Osteoblast (primary cell): ENCODE data around the gene OR52A5. TPM values are rescaled to one million over a fixed set of nuclear protein-coding genes. Genes with fewer than 3 reads are reported as not detected.

Source experiments
- DNase-seq: peaks from one replicate; pipeline ENCODE4 v3.0.0; 2011; ENCODE audit warnings: low spot score, mixed read lengths; ENCODE audit not compliant: insufficient read length; ENCODE audit errors: missing footprints
- H2AFZ ChIP-seq: 2 replicates; pipeline ENCODE4 v1.6.0; 2011; ENCODE audit warnings: mild to moderate bottlenecking, low read length
- H3K27ac ChIP-seq: 2 replicates; pipeline ENCODE4 v1.5.1; 2011; ENCODE audit warnings: mild to moderate bottlenecking, low read depth, low read length, moderate library complexity
- H3K27me3 ChIP-seq: 2 replicates; pipeline ENCODE4 v1.6.0; 2012; ENCODE audit warnings: mild to moderate bottlenecking, control low read depth, inconsistent platforms, low read length, moderate library complexity; ENCODE audit not compliant: insufficient read depth
- H3K36me3 ChIP-seq: 2 replicates; pipeline ENCODE4 v1.5.1; 2011; ENCODE audit warnings: mild to moderate bottlenecking, low read length, control low read depth, moderate library complexity; ENCODE audit not compliant: insufficient read depth
- H3K4me1 ChIP-seq: 2 replicates; pipeline ENCODE4 v1.5.1; 2011; ENCODE audit warnings: mild to moderate bottlenecking, low read length, control low read depth, moderate library complexity; ENCODE audit not compliant: insufficient read depth
- H3K4me2 ChIP-seq: 2 replicates; pipeline ENCODE4 v1.6.0; 2011; ENCODE audit warnings: mild to moderate bottlenecking, low read length; ENCODE audit not compliant: insufficient read depth
- H3K4me3 ChIP-seq: fragments of 200-600 bp; sonication (generic); 3 replicates; pipeline ENCODE4 v1.5.1; 2012; ENCODE audit warnings: mild to moderate bottlenecking, low read length, inconsistent platforms; ENCODE audit not compliant: insufficient read depth
- H3K79me2 ChIP-seq: 2 replicates; pipeline ENCODE4 v1.6.0; 2012; ENCODE audit warnings: mild to moderate bottlenecking, low read length, control low read depth, inconsistent platforms; ENCODE audit not compliant: insufficient read depth
- H3K9me3 ChIP-seq: 2 replicates; pipeline ENCODE4 v1.5.1; 2011; ENCODE audit warnings: low read depth, low read length, control low read depth
- H4K20me1 ChIP-seq: 2 replicates; pipeline ENCODE4 v1.6.0; 2012; ENCODE audit warnings: mild to moderate bottlenecking, low read length, control low read depth; ENCODE audit not compliant: insufficient read depth
- total RNA-seq: library from RNA; depleted of rRNA; stranded (reverse); fragments of >200 nt; gene quantifications from 2 replicates; pipeline ENCODE4 v1.2.3, GENCODE V29; 2012
- TF ChIP-seq, protein P1 (sequence below): IDR thresholded peaks from 2 replicates; pipeline ENCODE4 v1.5.1; 2011; ENCODE audit warnings: mild to moderate bottlenecking, low read depth, low read length, moderate library complexity; ENCODE audit errors: extremely low read depth

OR52A5 gene
- total RNA-seq, 1 donor = not detected

DNA sequence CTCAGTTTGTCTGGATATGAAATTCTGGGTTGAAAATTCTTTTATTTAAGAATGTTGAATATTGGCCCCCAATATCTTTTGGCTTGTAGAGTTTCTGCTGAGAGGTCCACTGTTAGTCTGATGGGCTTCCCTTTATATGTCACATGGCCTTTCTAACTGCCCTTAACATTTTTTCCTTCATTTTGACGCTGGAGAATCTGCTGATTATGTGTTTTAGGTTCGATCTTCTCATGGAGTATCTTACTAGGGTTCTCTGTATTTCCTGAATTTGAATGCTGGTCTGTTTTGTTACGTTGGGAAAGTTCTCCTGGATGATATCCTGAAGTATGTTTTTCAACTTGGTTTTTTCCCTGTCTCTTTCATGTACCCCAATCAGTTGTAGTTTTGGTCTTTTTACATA, 22.8 kb downstream of the OR52A5 start:
- H3K4me1 ChIP-seq = no peaks in the 10 kb centered on the region
- H4K20me1 ChIP-seq = no peaks in the 10 kb centered on the region
- no peaks in the 10 kb centered on the region for H3K27me3 ChIP-seq
- no peak overlapping the region for H3K27ac ChIP-seq
- H3K4me3 ChIP-seq = no peak overlapping the region
- H2AFZ ChIP-seq = no peak overlapping the region
- TF ChIP-seq, protein P1, sequence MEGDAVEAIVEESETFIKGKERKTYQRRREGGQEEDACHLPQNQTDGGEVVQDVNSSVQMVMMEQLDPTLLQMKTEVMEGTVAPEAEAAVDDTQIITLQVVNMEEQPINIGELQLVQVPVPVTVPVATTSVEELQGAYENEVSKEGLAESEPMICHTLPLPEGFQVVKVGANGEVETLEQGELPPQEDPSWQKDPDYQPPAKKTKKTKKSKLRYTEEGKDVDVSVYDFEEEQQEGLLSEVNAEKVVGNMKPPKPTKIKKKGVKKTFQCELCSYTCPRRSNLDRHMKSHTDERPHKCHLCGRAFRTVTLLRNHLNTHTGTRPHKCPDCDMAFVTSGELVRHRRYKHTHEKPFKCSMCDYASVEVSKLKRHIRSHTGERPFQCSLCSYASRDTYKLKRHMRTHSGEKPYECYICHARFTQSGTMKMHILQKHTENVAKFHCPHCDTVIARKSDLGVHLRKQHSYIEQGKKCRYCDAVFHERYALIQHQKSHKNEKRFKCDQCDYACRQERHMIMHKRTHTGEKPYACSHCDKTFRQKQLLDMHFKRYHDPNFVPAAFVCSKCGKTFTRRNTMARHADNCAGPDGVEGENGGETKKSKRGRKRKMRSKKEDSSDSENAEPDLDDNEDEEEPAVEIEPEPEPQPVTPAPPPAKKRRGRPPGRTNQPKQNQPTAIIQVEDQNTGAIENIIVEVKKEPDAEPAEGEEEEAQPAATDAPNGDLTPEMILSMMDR = no peak
- no peak for DNase-seq
- H3K79me2 ChIP-seq = no peaks in the 10 kb centered on the region
- no peaks in the 10 kb centered on the region for H3K9me3 ChIP-seq
- H3K36me3 ChIP-seq = no peaks in the 10 kb centered on the region
- H3K4me2 ChIP-seq = no peak overlapping the region

DNA sequence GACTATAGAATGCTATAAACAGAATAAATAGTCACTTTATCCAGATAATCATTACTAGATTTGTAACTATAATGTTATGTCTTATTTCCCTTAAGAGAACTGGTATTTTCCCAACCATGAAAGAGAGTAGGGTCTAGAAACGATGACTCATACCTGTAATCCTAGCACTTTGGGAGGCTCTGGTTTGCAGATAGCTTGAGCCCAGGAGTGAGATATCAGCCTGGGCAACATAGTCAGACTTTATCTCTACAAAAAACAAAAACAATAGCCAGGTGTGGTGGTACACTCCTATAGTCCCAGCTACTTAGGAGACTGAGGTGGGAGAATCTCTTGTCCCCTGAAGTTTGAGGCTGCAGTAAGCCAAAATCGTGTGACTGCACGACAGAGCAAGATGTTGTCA, 30.9 kb downstream of the OR52A5 start:
- no peaks in the 10 kb centered on the region for H3K27me3 ChIP-seq
- TF ChIP-seq, protein P1 = no peak
- H3K4me3 ChIP-seq = no peak overlapping the region
- no peaks in the 10 kb centered on the region for H3K79me2 ChIP-seq
- no peaks in the 10 kb centered on the region for H3K9me3 ChIP-seq
- H4K20me1 ChIP-seq = no peaks in the 10 kb centered on the region
- no peak for DNase-seq
- no peak overlapping the region for H3K27ac ChIP-seq
- no peaks in the 10 kb centered on the region for H3K36me3 ChIP-seq
- no peak overlapping the region for H3K4me2 ChIP-seq
- H2AFZ ChIP-seq = no peak overlapping the region
- no peaks in the 10 kb centered on the region for H3K4me1 ChIP-seq

DNA sequence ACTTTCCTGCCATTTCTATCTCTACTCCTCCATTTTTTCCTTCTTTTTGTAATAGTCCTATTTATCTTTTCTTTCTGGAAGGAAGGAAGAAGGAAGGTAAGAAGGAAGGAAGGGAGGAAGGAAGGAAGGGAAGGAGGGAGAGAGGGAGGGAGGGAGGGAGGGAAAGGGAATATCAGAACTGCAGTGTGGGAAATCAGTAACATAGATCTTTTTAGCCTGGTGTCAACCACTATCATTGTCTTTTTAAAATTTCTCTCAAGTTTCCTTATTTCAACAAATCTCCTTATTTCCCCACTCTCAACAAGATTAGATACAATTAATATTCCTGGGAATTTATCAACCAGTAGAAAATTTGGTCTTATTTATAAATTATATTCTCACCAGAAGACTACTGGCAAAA, 35.1 kb downstream of the OR52A5 start:
- Histone ChIP-seq H3K4me2 (no peak overlapping the region), H3K36me3 (no peaks in the 10 kb centered on the region), H3K9me3 (no peaks in the 10 kb centered on the region), H3K27ac (no peak overlapping the region), H3K4me3 (no peak overlapping the region), H3K27me3 (no peaks in the 10 kb centered on the region), H3K79me2 (no peaks in the 10 kb centered on the region), H4K20me1 (no peaks in the 10 kb centered on the region), H2AFZ (no peak overlapping the region), H3K4me1 (no peaks in the 10 kb centered on the region)
- TF ChIP-seq, protein P1 = no peak
- no peak for DNase-seq

DNA sequence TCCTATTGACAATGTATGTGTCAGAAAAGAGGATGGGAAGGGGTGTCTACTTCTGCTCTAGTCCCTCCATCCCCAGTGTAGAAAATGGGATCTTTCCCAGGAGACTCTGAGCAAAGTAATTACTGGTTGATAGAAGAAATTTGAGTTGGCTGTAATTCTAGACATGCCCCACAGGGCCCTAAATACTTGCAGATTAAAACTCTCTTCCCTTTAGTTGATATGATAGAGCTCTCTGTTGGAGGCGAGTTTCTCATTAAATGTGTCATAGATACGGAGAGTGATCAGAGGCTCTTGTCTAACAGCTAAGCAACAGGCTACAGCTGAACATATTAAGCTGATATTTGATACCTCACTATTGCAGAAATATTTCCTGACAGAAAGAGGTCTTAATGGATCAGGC, 35.9 kb downstream of the OR52A5 start:
- Histone ChIP-seq H3K27me3 (no peaks in the 10 kb centered on the region), H3K4me1 (no peaks in the 10 kb centered on the region), H3K4me2 (no peak overlapping the region), H4K20me1 (no peaks in the 10 kb centered on the region), H3K79me2 (no peaks in the 10 kb centered on the region), H3K27ac (no peak overlapping the region), H2AFZ (no peak overlapping the region), H3K4me3 (no peak overlapping the region), H3K9me3 (no peaks in the 10 kb centered on the region), H3K36me3 (no peaks in the 10 kb centered on the region)
- TF ChIP-seq, protein P1 = no peak
- DNase-seq = no peak
